SK-N-SH (cell line): ENCODE measurements around the gene GALNT14.

ENCODE experiments used
- CTCF ChIP-seq: fragments of 200-600 bp; sonication (generic); IDR thresholded peaks from 2 replicates; pipeline ENCODE4 v1.6.1; 2017; ENCODE audit warnings: antibody characterized with exemption, mild to moderate bottlenecking, moderate library complexity
- EP300 ChIP-seq, 2 experiments: IDR thresholded peaks; 2 replicates each; pipeline versions ENCODE4 v1.4.0 to v1.6.1; 2012; ENCODE audit warnings: borderline replicate concordance in 1 of 2, low read depth in 1 of 2, low read length in 1 of 2
- EZH2phosphoT487 ChIP-seq: fragments of 200-600 bp; sonication (generic); IDR thresholded peaks from 2 replicates; pipeline ENCODE4 v1.6.1; 2017; ENCODE audit warnings: low read depth, mixed run types, mild to moderate bottlenecking, antibody characterized with exemption, moderate library complexity, borderline replicate concordance
- GABPA ChIP-seq: IDR thresholded peaks from 2 replicates; pipeline ENCODE4 v1.4.0; 2012; ENCODE audit warnings: low read depth, mild to moderate bottlenecking
- MAX ChIP-seq: IDR thresholded peaks from 2 replicates; pipeline ENCODE4 v1.4.0; 2012; ENCODE audit warnings: low read depth
- NRF1 ChIP-seq: IDR thresholded peaks from 2 replicates; pipeline ENCODE4 v1.6.1; 2012; ENCODE audit warnings: low read depth, mild to moderate bottlenecking, low read length
- POLR2AphosphoS5 ChIP-seq: IDR thresholded peaks from 2 replicates; pipeline ENCODE4 v1.6.1; 2012; ENCODE audit warnings: low read depth, low read length
- REST ChIP-seq: IDR thresholded peaks from 2 replicates; pipeline ENCODE4 v1.6.1; 2012; ENCODE audit warnings: mild to moderate bottlenecking, low read depth, low read length, moderate library complexity
- TEAD4 ChIP-seq: IDR thresholded peaks from 2 replicates; pipeline ENCODE4 v1.4.0; 2012; ENCODE audit warnings: mild to moderate bottlenecking, borderline replicate concordance; ENCODE audit not compliant: insufficient read depth
- YY1 ChIP-seq: IDR thresholded peaks from 2 replicates; pipeline ENCODE4 v1.4.0; 2012; ENCODE audit warnings: low read depth, mild to moderate bottlenecking

- TF ChIP-seq CTCF (no peak), EP300 (IDR thresholded peaks at IDR 0.05; ENCODE audit: borderline replicate concordance in 1 of 2, low read depth in 1 of 2, low read length in 1 of 2) (no peak), MAX (no peak), REST (no peak), EZH2phosphoT487 (no peak), YY1 (no peak), NRF1 (no peak), GABPA (no peak), POLR2AphosphoS5 (no peak), TEAD4 (no peak)
Observed at GRCh38 chr2:31057691-31058090, 80.5 kb downstream of the GALNT14 start.
